ENCODE measurements around the gene TUFT1. TPM values are rescaled to one million over a fixed set of nuclear protein-coding genes. Genes with fewer than 3 reads are reported as not detected.

Gene TUFT1
- polyA plus RNA-seq, 3 donors = 1.5 to 1.7 (median 1.6) TPM

- H3K4me3 ChIP-seq (replicated peaks in 1 of 3; ENCODE audit: low read depth in 2 of 3, low read length in 3 of 3) = no peak overlapping the region
- H3K27me3 Mint-ChIP-seq (ENCODE audit: low read depth in 3 of 3) = peaks cover 2 to 7% (median 2%) of the 10 kb centered on the region in 3 donors
- H3K9me3 ChIP-seq (replicated peaks in 1 of 2; ENCODE audit: control insufficient read depth in 1 of 2, insufficient read depth in 1 of 2, low read length in 2 of 2) = no peaks in the 10 kb centered on the region
- no peak overlapping the region for H3K27ac Mint-ChIP-seq
- H3K4me2 ChIP-seq (replicated peaks; ENCODE audit: extremely low read depth, low read length, poor library complexity, severe bottlenecking) = no peak overlapping the region
- DNase-seq = no peak
- no peaks in the 10 kb centered on the region for H3K27me3 ChIP-seq (ENCODE audit: control insufficient read depth in 2 of 2, insufficient read depth in 2 of 2, low read length in 2 of 2)
- no peaks in the 10 kb centered on the region for H3K4me1 ChIP-seq (ENCODE audit: control insufficient read depth in 1 of 2, insufficient read depth in 2 of 2, low read length in 2 of 2)
- peaks cover 6% of the 10 kb centered on the region for H3K4me1 Mint-ChIP-seq
- no peak overlapping the region for H3K9ac ChIP-seq (ENCODE audit: insufficient read depth, low read length, poor library complexity, severe bottlenecking)
- H3K27ac ChIP-seq (ENCODE audit: low read depth in 1 of 2, low read length in 2 of 2) = no peak overlapping the region
- intact Hi-C loops (cut with micrococcal nuclease) = no loop called here
- H3K4me3 Mint-ChIP-seq = no peak overlapping the region
- no peak overlapping the region for H2AFZ ChIP-seq (ENCODE audit: insufficient read depth, low read depth, low read length, poor library complexity, severe bottlenecking)
- TF ChIP-seq, protein P1, sequence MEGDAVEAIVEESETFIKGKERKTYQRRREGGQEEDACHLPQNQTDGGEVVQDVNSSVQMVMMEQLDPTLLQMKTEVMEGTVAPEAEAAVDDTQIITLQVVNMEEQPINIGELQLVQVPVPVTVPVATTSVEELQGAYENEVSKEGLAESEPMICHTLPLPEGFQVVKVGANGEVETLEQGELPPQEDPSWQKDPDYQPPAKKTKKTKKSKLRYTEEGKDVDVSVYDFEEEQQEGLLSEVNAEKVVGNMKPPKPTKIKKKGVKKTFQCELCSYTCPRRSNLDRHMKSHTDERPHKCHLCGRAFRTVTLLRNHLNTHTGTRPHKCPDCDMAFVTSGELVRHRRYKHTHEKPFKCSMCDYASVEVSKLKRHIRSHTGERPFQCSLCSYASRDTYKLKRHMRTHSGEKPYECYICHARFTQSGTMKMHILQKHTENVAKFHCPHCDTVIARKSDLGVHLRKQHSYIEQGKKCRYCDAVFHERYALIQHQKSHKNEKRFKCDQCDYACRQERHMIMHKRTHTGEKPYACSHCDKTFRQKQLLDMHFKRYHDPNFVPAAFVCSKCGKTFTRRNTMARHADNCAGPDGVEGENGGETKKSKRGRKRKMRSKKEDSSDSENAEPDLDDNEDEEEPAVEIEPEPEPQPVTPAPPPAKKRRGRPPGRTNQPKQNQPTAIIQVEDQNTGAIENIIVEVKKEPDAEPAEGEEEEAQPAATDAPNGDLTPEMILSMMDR (IDR thresholded peaks at IDR 0.05) = no peak
- no peaks in the 10 kb centered on the region for H3K9me3 Mint-ChIP-seq
- no peaks in the 10 kb centered on the region for H3K36me3 ChIP-seq (replicated peaks in 1 of 2; ENCODE audit: control insufficient read depth in 1 of 2, insufficient read depth in 2 of 2, low read length in 2 of 2)
- WGBS (ENCODE audit: insufficient coverage) = 100% methylated on average over 2 of the region's 3 CpGs
- H3K79me2 ChIP-seq (ENCODE audit: insufficient read depth, low read length) = no peaks in the 10 kb centered on the region
- H4K20me1 ChIP-seq (ENCODE audit: insufficient read depth, low read length) = no peaks in the 10 kb centered on the region
- H3K36me3 Mint-ChIP-seq = no peaks in the 10 kb centered on the region
Measured at GRCh38 chr1:151547900-151548230, 7.8 kb downstream of the TUFT1 start.

DNA sequence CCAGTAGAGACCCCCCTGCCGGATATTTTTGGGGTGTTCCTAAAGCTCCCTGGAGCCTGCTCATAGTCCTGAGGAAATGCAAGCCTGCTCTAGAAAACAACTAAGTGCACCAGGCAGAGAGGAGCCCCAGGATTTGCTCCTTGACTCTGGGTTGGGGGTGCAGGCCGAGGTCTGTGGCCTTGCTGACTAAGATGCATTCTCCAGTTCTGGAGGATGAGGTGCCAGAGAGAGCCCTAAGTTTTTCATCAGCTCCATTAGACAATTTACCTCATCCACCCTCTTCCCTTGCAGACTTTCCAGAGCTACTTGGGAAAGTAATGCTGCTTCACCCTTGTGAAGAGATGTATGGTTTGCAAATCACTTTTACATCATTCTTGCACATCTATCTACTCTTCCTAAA, 9.1 kb downstream of the TUFT1 start:
- Mint-ChIP-seq H3K4me3 (no peak overlapping the region), H3K4me1 (peaks cover 6% of the 10 kb centered on the region), H3K36me3 (no peaks in the 10 kb centered on the region), H3K27ac (peak overlapping the region in 1 of 7 donors; percentile 23), H3K27me3 (ENCODE audit: low read depth in 3 of 3) (peaks cover under 1 to 3% (median 2%) of the 10 kb centered on the region in 3 donors), H3K9me3 (no peaks in the 10 kb centered on the region)
- Histone ChIP-seq H2AFZ (ENCODE audit: insufficient read depth, low read depth, low read length, poor library complexity, severe bottlenecking) (no peak overlapping the region), H3K79me2 (ENCODE audit: insufficient read depth, low read length) (no peaks in the 10 kb centered on the region), H3K9me3 (replicated peaks in 1 of 2; ENCODE audit: control insufficient read depth in 1 of 2, insufficient read depth in 1 of 2, low read length in 2 of 2) (no peaks in the 10 kb centered on the region), H3K4me1 (ENCODE audit: control insufficient read depth in 1 of 2, insufficient read depth in 2 of 2, low read length in 2 of 2) (no peaks in the 10 kb centered on the region), H3K36me3 (replicated peaks in 1 of 2; ENCODE audit: control insufficient read depth in 1 of 2, insufficient read depth in 2 of 2, low read length in 2 of 2) (no peaks in the 10 kb centered on the region), H4K20me1 (ENCODE audit: insufficient read depth, low read length) (no peaks in the 10 kb centered on the region), H3K4me3 (replicated peaks in 1 of 3; ENCODE audit: low read depth in 2 of 3, low read length in 3 of 3) (no peak overlapping the region), H3K27ac (ENCODE audit: low read depth in 1 of 2, low read length in 2 of 2) (no peak overlapping the region), H3K9ac (ENCODE audit: insufficient read depth, low read length, poor library complexity, severe bottlenecking) (no peak overlapping the region), H3K4me2 (replicated peaks; ENCODE audit: extremely low read depth, low read length, poor library complexity, severe bottlenecking) (no peak overlapping the region), H3K27me3 (ENCODE audit: control insufficient read depth in 2 of 2, insufficient read depth in 2 of 2, low read length in 2 of 2) (no peaks in the 10 kb centered on the region)
- DNase-seq = no peak
- TF ChIP-seq, protein P1 (IDR thresholded peaks at IDR 0.05) = no peak
- no CpG with 5 or more reads among the region's 2 CpGs for WGBS (ENCODE audit: insufficient coverage)
- intact Hi-C loops (cut with micrococcal nuclease) = no loop called here

Measured in CD14-positive monocyte (primary cell).